Fibroblast of skin of left biceps (primary cell): ENCODE results near the gene KIAA1191.
"Not testable (repeated sequence)": the region's sequence is repeated elsewhere in the genome, so short reads cannot be mapped to it uniquely, and the experiment has no call there.

Experiments used
- DNase-seq, 2 experiments: peaks; one replicate each; pipeline ENCODE4 v3.0.0-alpha.2; 2013; ENCODE audit warnings: low read depth in 2 of 2

Gene KIAA1191, protein sequence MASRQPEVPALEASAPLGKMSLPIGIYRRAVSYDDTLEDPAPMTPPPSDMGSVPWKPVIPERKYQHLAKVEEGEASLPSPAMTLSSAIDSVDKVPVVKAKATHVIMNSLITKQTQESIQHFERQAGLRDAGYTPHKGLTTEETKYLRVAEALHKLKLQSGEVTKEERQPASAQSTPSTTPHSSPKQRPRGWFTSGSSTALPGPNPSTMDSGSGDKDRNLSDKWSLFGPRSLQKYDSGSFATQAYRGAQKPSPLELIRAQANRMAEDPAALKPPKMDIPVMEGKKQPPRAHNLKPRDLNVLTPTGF

DNA sequence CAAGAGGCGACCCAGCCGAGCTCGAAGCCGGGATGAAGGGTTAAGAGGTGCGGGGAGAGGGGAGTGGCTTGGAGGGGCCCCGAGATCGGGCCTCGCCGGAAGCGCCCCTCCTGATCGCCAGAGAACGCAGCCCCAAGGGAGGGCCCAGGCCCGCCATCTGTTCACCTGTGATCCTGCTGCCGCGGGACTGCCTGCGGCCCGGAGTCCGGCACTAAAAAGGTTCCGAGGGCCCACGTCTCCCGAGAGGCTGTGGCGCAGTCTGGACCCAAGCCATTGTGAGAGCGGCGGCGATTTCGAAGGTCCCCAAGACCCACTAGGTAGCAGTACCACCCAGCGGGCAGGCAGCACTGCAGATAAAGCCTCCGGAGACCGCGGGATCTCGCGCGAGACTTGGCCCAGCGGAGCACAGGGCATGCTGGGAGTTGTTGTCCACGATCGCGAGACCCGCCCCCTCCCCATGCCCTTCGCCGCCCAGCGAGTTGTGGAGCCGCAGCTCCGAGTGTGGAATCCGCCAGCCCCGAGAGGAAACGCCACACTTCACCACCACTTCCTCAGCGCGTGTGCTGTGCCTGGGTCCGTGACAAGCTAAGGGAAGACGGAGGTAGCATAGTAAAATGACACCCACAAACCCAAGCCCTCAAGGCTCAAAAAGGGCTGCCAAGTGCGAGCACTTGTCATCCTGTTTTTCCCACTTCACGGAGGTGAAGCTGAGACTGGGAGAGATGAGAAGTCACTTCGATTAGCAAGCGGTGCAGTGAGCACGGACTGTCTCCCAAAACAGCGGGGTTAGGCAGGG is at the start of gene KIAA1191:
Gene KIAA1191 (minus strand): TSS at position 328 of the 796 bp plus-strand sequence. CDS start 2,256 bp downstream, outside the sequence.
- peak; percentile 58 to 63 for DNase-seq

DNA sequence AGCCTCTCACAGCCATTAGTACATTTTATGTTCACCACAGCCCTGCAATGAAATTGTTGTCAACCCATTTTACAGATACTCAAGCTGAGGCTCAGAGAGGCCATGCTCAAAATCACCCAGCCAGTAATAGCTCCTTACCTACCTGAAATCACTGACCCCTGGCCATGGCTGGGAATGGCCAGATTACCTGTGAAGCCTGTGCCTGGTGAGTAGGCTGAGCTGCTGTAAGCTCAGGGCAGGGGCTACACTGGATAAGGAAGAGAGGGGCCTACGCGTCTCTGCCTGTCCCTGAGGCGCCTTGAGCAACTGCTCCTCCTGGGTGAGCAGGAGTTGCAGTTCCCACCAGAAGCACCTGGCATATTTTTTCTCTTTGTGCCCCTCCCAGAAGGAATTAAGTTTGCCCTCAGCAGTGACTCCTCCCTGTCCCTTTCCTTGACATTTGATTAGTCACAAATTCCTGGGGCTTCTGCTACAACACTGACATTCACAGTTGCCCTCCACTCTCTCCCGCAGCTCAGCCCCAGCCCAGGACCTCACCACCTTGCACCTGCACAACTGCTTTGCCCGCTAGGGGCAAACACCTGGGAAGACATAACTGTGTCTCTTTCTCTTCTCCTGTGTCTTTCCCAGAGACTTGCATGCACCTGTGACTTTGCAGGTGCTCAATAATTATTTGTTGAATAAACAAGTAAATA is 49.1 kb upstream of the KIAA1191 start:
- no peak for DNase-seq

DNA sequence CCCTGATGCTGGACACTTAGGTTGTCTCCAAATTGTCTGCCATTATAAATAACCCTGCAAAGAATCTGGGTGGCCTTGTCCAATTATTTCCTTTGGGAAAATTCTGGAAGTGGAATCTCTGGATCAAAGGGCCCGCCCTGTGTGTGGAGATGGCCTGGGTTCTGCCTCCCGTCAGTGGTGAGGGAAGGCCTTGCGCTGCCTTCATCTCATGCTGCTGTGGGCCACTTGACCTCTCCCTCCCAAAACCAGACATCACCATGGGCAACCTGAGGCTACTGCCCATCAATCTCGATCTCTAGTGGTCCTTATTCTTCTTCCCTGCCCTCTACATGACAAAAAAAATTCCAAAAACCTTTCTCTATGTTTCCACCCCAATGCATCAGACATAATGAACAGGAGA is 48.2 kb upstream of the KIAA1191 start:
- no peak for DNase-seq

DNA sequence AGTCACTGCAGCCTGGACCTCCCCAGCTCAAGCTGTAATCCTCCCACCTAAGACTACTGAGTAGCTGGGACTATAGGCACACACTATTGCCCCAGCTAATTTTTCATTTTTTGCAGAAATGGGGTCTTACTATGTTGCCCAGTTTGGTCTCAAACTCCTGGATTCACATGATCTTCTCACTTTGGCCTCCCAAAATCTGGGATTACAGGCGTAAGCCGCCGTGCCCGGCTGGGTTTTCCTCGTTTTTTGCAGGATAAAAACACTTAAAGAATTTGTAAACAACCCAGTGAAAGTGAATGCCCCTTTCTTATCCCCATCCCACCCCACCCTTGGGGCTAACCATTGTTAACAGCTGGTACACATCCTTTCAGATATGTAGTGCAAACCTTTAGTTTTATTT is 47.0 kb upstream of the KIAA1191 start:
- no peak for DNase-seq

DNA sequence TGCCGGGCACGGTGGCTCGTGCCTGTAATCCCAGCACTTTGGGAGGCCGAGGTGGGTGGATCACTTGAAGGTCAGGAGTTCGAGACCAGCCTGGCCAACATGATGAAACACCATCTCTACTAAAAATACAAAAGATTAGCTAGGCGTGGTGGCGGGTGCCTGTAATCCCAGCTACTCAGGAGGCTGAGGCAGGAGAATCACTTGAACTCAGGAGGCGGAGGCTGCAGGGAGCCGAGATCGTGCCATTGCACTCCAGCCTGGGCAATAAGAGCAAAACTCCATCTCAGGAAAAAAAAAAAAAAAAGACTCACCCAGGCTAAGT is 46.6 kb upstream of the KIAA1191 start:
- not testable (repeated sequence) for DNase-seq

DNA sequence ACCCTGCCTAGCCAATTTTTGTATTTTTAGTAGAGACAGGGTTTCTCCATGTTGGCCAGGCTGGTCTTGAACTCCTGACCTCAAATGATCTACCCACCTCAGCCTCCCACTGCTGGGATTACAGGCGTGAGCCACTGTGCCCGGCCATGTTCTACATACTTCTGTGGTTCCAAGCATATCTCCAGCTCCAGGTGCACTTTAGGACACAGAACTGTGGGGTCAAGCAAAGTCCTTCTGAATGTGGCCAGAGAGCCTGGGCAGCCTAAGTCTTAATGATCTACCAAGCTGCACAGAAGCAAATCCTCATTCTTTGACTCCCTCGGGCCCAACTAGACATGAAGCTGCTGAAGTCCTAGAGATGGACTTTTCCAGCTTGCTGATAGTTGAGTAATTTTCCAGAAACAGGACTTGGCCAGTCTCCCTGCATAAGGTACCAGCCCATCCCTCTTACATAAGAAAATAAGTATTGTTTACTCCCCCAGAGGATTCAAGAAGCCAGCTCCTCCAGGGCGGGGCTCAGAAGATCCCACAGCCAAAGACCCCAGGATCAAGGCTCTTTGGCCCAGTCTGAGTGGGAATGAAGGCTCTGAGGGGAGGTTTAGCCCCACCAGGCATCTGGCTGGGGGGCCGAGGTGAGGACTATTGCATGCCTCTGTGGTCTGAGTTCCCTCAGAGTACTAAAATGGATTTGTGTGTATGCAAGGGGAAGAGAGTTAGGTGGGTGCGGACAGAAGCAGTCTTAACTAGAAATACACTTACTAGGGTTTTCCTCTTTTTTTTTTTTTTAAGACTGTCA is 46.1 kb upstream of the KIAA1191 start:
- no peak for DNase-seq

DNA sequence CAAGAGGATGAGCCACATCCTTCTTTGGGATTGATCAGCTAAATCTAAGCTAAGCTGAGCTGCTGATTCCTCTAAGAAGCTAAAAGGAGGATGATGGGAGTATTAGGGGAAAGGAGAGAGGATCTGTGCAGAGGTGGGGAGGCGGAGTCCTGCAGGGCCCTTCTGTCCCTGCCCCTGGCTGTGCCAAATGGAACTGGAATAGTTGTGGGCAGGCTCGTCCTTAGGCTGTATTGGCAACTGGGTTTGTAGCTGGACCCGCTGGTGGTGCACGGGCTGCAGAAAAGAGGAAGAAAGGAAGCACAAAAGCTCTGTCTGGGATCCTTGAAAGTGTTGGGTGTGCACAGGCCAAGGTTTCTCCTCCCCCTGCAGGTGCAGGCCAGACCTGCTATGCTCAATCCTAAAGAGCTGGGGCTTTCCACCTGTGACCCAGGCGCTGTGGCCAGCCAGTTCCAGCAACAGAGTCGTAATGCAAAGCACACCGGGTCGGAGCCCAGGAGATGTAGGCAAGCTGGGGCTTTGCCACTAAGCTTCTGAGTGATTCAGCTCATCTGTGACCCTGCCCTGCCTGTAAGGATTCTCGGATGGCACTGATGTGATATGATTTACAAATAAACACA is 45.0 kb upstream of the KIAA1191 start:
- no peak for DNase-seq

DNA sequence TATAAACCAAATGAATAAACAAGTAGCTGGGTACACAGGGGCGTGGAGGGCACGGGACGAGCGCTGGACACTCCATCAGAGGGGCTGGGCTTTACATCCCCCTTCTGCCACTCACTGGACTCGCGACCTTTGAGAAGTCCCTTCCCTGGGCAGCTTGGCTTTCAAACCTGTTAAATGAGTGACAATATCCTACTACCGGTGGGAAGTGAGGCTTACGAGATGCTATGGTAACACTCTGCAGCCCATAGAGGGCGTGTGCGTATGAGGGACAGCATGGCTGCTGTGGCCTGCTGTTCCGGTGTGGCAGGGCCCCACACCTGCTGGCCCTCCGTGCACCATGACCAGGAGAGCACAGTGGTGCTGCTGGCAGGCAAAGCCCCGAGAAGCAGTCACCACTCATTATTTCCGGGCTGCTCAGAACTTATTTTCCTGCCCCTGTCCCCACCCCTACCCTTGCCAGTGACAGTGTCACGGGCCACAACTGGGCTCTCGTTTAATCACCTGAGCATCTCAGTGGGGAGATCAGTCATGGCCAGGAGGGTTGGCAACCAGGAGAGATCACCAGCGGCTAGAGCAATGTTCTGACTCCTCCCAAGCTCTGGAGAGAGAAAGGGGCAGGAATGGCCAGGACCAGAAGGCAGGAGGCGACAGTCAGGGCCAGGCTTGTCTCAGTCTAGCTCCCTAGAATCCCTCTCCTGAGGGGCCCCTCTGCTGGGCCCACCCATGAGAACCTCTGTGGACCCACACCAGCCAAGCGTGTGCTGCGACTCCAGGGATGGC is 44.3 kb upstream of the KIAA1191 start:
- no peak for DNase-seq

DNA sequence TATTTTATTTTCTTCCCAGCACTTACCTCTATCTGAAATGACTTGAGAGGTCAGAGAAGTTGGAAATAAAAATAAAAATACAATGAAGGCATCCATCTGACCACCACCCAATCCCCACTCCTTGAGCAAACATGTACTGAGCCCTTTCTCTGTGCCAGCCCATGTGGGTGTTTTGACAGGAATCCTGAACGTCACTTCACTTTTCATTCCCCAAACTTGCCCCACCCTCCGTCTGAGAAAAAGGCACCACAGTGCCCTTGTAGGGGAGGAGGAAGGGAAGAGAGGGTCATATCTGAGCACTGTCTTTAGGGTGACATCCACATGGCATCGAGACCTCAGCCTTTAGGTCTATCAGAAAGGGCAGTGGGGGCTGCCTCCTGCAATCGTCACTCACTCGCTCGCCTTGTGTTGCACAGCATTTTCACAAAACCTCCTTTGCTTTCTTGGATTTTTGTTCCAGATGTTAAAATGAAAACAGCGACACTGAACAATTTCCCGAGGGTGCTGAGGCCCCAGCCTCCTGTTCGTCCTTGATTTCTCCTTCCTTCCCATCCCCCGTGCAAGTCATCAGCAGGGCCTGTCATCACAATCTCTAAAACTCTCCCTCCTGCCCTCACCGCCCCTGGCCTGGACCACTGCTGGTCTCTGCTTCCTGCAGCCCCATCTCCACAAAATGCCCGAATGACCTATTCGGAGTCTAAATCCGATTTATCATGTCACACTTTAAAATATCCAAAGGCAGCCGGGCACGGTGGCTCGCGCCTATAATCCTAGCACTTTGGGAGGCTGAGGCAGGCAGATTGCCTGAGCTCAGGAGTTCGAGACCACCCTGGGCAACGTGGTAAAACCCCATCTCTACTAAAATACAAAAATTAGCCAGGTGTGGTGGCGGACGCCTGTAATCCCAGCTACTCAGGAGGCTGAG is 40.0 kb upstream of the KIAA1191 start:
- DNase-seq: no peak

DNA sequence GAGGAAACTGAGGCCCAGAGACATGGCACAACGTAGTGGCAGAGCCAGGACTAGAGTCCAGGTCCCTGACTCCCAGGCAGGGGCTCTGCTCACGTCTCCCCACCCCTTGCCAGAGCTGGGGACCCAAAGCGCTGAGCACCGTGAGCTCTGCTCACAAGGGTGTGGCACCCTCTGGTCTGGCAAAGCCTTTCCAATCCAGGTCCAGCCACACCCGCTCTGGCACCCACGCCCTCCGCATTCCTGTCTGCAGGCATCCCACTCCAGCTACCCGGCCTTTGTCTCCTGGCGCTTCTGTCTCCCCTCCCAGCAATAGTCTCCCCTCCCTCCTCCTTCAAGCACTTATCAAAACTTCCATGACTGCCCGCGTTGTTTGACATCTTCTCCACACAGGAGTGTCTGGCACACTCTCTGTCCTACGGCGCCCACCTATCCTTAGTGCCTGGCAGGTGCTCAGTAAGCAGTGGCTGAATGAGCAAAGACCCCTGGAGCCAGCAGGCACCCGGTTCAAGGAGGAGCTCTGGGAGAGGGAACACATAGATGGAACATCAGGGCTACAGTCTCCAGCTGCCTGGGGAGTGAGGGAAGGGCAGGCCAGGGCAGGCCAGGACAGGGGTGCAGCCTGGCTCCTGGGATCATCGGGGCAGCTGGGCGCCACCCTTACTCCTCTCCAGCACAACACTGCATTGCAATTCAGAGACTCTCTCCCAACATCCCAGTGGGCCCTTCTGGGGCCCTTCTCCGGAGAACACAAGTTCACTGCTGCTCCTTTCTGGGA is 39.0 kb upstream of the KIAA1191 start:
- DNase-seq: no peak

DNA sequence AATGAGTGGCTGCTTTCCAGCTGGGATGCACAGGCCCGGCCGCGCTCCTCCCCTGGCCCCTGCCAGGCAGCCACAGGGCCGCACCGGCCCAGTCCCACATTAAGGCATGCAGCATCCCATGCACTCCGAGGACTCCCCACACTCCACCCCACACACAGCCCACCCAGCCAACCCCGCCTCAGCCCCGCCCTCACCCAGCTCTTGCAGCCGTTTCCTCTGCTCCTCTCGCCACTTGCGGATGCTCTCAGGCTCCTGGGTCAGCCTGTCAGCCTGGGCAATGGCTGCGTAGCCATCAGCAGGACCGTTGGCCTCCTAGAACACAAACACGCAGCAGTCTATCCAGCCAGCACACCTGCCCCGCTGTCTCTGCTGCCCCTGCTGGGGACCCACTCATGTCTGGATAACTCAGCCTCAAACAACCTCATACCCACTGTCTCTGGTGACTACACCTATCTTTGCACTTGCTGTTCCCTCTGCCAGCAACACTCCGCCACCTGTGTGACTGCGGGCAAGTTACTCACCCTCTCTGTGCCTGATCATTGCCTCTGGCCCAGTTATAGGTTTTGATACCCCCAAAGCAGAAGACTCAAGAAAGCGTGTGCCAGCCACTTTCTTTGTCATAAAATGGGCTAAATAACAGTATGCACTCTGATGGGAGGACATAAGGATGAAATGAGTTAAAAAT is 36.3 kb upstream of the KIAA1191 start:
- DNase-seq: no peak

DNA sequence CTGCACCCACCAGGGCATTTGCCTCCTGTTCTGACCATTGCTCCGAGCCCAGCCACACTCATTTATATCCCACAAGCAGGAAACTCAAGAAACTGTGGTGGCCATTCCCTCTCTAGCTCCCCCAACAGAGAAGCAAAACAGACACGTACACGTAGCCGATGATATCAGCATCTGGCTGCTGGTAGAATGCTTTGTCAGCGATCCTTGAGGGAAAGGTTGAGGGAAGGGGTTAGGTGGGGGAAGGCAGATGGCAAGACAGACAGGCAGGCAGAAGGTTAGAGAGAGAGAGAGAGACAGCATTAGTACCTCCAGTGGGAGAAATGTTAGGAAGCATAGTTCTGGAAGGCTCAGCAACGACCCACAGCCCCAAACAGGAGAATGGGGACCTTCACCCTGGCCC is 34.8 kb upstream of the KIAA1191 start:
- no peak for DNase-seq

DNA sequence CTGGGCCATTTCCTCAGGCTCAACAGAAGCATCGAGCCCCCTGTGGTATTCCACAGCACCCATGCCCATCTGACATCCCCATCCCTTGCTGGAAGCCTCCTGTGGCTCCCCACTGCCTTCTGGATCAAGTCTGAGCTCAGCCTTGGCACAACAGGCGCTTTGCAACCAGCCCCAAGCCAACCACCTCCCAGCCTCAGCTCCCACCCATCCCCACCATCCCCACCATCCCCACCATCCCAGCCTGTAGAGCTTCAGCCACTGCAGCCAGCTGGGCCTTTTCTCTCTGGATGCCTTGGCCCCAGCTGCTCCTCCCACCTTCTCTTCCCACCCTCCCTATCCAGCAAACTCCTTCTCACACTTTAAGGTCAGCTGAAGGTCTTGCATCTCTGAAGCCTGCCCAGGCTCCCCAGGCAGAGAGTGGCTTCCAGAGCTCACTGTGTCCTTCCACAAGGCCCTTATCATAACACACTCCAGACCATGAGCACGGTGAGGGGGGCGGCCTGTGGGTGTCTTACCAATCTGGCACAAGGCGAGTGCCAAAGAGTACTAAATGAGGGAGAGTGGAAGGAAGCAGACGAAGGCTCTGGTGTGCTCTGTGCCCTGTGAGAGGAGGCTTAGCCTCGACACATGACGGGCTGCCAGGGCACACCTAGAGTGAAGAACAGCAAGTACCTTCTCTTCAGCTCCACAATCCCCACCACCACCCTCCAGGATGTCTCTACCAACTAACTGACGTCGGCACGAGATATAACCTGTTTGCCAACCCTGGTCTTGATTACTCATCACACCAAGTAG is 33.5 kb upstream of the KIAA1191 start:
- DNase-seq: no peak

DNA sequence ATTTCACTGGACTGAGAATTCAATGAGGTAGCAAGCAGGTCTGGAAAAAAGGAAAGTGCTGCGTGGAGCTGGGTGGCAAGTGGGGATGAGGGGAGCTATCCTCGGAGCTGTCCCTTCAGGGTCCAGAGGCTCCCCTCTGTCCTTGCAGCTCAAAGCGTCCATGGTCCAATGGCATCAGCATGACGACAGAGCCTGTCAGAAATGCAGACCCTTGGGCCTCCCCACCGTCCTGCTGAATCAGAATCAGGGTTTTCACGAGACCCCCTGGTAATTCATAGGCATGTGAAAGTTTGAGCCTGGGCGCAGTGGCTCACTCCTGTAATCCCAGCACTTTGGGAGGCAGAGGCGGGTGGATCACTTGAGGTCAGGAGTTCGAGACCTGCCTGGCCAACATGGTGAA is 32.5 kb upstream of the KIAA1191 start:
- no peak for DNase-seq

DNA sequence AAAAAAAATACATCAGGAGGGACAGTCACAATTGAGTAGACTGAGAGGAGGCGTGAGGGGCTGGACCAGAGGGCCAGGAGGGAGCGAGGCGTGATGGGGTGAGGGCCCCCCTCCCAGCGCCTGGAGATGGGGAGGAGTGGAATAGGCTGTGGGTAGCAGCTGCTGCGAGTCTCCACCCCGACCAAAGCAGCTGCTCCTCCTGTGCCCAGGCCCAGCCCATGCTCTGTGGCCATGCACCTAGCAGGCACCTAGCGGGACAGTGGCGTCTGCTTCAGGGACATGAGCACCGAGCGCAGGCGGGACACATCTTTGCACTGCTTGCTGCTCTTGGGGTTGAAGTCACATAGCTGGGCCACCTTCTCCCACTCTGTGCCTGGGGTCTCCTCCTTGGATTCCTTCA is 31.0 kb upstream of the KIAA1191 start:
- DNase-seq: no peak

DNA sequence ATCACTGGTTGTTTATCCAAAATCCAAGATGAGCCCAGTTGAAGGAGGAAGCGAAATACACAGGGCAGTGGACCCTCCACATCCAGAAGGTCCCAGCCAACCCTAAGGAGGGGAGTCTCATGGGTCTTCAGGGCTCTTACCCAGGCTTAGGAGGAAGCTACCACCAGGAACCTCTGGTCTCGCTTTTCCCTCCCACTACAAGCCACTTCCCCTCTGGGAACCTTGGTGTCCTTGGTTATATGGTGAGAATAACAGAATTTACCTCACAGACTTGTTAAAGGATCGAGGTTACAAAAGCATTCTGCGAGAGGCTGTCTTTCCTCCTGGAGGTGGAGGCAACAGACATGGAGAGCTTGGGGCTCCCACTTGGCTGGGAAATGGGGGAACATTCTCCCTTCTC is 30.4 kb upstream of the KIAA1191 start:
- no peak for DNase-seq

DNA sequence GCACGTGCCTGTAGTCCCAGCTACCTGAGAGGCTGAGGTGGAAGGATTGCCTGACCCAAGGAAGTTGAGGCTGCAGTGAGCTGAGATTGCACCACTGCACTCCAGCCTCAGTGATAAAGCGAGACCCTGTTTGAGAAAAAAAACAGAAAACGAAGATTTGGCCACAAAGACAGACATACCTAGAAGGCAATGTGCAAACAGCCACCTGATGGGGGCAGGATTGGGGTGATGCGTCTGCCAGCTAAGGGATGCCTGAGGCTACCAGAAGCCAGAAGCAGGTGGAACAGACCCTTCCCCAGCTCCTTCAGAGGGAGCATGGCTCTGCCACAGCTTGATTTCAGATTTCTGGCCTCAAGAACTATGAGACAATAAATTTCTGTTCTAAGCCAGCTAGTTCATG is 29.9 kb upstream of the KIAA1191 start:
- no peak for DNase-seq
